Measurements from ENCODE around the gene FNDC8.

DNA sequence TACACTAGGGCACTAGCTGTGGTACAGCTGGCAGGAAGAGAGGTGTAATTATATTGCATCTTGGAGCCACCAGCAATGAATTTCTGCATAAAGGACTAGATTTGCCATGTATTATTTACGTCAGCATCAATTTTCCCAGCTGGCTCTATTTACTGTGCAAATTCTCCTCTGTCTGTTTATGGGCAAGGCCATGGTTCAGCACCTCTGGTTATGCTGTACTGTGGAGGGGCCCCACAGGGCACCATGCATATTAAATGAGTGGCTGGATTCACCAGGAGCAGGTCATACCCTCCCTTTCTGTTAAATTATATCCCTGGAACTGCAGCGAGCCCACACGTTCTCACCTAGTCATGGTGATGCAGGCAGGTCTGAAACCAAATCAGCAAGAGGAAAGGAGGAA is 21.5 kb upstream of the FNDC8 start:
- TF ChIP-seq POLR2A (IDR thresholded peaks at IDR 0.05; ENCODE audit: low read depth, low read length) (no peak), POLR2AphosphoS5 (IDR thresholded peaks at IDR 0.05; ENCODE audit: low read depth, low read length) (no peak), TAF1 (IDR thresholded peaks at IDR 0.05; ENCODE audit: low read depth, low read length) (no peak), POU2F2 (IDR thresholded peaks at IDR 0.05; ENCODE audit: low read depth, low read length) (no peak), SPI1 (IDR thresholded peaks at IDR 0.05; ENCODE audit: low read depth, low read length) (no peak), PAX5 (IDR thresholded peaks at IDR 0.05; ENCODE audit: insufficient read depth, low read length, severe bottlenecking) (no peak)

All from GM12891 (cell line).